ENCODE measurements around the gene HES5.

The HES5 gene

DNA sequence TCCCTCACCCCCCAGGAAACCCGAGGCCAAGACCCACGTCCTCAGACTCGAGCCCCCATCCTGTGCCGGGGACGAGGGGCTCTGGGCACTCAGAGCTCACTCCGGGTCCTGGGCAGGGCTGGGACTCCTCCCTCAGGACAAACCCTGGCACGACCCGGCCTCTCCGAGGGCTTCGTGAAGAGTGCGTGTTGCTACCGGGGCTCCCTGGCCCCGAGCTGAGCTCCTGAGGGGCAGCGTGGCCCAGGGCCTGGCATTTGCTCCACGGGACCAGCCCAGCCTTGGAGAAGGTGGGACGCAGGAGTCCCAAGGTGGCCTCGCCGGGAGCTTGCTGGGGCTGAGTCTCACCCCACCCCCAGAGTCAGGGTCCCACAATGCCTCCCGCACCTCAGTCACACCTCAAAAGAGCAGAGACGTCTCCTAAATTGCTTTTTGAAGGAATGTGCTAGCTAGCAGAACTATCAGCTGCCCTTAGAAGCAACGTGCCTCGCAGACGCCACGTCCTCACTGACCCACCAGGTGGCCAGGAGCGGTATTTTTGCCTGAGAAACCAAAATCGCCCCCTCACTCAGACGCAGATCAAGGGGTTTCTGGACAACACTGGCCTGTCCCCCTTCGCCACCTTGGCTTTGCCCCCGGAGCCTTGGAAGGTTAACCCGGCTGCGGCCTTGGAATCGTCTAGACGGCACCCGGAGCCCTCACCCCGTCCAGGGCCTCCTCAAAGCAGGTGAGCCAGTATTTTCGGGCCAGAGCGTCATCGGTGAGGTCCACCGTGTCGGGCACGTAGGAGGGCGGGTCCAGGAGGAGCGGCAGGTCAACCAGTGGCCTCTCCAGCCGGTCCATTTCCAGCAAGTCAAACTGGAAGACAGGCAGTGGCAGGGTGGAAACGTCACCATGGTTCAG, 14.9 kb downstream of the HES5 start:
- no peak for DNase-seq

DNA sequence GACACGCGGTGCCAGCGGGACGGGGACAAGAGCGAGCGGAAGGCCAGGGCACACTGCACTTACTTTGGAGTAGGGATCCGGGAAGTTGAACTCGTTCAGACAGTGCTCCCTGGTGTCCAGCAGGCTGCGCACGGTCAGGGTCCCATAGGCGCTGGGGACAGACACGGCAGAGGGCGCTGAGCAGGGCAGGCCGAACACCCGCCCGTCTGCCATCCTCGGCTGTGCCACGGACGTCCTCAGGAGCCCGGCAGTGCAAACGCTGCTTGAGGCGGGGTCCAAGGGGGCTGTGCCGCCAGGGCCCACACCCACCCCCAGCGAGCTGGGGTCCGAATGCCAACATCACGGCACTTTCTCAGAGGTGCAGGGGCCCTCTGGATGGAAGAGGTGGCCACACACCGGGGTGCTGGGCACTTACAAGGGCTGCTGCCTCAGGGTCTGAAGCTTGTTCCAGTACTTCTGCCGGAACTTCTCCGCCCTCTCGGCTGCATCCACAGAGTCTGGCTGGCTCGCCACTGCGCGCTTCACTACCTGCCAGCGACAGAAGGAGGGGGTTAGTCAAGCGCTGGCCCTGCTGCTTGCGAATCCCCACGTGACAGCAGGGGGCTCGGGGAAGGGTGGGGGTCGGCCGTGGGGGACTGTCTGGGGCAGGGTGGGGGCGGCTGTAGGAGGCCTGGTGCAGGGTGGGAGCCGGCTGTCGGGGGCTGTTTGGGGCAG, 16.0 kb downstream of the HES5 start:
- DNase-seq, result no peak

DNA sequence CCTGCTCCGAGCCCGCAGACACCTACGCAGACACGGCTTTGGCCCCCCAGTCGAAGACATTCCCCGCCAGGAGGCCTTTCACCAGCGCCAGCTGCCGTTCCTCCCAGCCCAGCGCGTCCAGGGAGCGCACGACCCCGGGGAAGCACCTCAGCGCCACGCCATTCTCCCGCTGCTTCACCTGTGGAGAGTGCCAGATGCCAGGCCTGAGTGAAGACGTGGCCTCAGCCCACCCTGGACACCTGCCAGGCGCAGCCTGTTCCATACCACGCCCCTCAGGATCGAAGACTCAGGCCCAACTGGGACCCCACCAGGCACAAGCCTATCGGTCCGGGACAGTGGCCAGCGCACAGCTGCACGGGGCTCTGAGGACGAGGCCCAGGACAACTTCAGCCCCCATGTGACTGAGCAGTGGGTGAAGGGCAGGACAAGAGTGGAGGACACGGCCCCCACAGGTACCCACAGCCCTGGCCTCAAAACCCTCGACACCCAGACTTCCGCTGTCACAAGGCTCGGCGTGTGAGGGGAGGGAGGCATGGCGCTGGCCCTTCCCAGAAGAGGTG, 17.1 kb downstream of the HES5 start:
- no peak for DNase-seq

DNA sequence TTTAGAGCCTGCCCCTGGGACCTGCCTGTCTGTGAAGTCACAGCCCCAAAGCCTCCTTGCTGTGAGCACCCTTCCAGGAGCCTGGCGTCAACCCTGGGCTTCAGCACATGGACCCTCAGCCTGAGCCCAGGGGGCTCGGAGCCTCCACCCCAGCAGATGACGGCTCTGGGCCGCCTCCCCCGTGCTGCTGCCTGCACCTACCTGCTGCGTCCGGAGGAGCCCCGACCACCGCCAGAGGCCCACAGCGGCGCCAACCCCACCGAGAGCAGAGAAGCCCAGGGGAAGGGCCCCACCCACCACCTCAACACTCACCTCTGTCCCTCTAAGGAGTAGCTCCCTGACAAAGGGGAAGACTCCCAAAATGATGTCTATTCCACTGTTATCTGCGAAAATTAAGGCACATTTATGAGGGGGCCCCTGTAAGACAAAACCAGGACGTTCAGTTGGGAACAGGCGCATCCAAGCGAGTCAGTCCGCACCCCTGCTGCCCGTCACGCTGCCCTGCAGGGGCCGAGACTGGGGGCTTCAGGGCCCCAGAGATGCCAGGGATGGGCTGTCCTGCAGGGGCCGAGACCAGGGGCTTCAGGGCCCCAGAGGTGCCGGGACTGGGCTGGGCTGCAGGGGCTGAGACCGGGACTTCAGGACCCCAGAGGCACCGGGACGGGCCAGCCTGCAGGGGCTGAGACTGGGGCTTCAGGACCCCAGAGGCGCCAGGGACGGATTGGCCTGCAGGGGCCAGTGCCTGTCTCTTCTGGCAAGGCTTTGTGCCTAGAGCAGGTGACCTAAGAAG, 19.5 kb downstream of the HES5 start:
- no peak for DNase-seq

DNA sequence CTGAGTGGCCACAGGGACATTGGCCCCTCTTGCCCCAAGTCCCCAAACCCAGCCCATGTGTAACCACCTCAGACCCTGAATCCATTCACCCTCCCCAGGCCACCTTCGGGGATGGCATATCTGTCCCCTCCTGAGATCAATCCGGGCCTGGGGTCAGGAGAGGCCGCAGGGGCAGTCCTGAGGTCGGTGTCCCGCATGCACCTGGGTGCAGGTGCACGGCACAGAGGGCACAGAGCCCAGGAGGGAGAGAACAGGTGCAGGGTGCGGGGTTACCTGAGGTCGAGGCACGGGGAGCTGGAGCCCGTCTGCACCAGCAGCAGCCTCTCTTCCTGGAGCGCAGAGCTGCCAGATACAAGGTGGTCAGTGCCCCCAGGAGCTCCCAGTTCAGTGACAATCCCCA, 20.5 kb downstream of the HES5 start:
- DNase-seq, result no peak

- DNase-seq, result no peak
These were observed 21.3 kb downstream of the HES5 start for GRCh38 chr1:2508751-2509150.

- no peak for DNase-seq
These were observed 21.9 kb downstream of the HES5 start for GRCh38 chr1:2508180-2508579.

GRCh38 chr1:2507744-2508155, 22.3 kb downstream of the HES5 start:
- DNase-seq, result no peak

DNA sequence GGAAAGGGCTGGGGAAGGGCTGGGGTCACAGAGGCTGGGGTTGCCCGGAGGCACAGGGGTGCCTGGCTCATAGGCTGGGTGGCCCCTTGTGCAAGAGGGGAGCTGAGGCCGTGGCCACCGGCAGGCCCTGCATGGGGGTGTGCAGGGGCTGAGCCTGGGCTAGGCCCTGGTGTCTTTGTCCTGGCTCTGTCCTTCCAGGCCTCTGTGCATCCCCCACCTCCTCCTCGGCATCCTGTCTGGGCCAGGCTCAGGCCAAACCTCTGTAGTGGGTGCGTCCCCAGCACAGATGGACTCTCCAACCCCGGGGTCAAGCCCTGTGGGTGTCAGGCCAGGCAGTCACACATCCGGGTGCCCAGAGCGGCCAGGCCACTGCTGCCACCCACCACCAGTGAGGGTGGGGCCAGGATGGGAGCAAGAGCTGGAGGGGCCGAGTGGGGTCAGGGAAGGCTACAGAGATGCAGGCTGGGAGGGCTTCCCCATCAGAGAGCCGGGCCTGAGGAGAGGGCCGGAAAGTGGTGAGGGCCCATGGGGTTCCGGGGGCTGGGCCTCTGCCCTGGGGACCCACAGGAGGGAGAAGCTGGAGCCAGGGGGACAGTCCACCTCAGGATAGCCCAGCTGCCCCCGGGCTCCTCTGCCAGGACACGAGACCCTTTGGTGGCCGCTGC, 23.0 kb downstream of the HES5 start:
- DNase-seq, result no peak

GRCh38 chr1:2506007-2506860, 23.8 kb downstream of the HES5 start:
- DNase-seq, result no peak

DNA sequence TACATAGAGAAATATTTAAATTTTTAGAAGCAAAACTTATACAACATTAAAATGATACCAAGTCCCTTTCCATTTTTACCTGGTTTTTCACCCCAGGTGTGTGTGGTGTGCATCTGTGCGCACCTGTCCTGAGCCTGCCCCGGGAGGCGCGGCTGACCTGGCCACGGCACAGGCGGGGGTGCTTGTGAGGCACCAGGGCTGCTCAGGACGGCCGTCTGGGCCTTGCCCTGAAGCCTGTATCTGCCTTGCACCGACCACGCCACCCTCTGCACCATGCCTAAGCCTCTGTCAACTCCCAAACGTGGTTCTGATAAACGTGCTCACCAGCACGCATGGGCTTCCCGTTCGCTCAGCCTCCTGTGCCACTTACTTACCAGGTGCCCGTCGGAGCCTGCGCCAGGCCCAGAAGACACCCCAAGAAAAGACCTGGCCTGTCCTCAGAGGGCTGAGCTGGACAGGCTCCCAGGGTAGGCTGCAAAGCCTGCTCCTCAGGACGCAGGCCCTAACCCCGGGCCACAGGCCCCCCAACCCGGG, 24.5 kb downstream of the HES5 start:
- DNase-seq, result no peak

- DNase-seq, result no peak
These were observed 25.2 kb downstream of the HES5 start for GRCh38 chr1:2504949-2505272.

- DNase-seq, result no peak
These were observed 25.7 kb downstream of the HES5 start for GRCh38 chr1:2504225-2504948.

DNA sequence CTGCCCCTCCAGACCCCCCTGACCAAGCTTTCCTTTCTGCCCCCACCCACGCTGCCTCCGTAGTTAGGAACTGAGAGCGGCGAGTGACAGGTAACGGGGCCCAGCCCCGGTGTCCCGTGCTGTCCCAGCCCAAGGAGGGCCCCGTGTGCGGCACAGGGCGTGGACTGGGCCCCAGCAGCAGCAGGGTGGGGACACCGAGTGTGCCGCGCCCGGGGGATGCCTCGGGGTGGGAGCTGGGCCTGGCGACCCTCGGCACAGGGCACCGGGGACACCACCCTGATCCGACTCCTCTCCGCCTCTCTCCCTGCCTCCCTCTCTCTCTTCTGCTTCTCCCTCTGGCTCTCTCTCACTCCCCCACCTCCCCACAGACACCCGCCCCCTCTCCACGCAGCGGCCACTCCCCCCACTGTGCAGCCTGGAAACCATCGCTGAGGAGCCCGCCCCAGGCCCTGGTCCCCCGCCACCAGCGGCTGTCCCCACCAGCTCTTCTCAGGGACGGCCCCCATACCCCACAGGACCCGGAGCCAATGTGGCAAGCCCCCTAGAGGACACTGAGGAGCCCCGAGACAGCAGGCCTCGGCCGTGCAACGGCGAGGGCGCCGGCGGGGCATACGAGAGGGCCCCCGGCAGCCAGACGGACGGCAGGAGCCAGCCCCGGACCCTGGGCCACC, 26.4 kb downstream of the HES5 start:
- DNase-seq, result no peak

DNA sequence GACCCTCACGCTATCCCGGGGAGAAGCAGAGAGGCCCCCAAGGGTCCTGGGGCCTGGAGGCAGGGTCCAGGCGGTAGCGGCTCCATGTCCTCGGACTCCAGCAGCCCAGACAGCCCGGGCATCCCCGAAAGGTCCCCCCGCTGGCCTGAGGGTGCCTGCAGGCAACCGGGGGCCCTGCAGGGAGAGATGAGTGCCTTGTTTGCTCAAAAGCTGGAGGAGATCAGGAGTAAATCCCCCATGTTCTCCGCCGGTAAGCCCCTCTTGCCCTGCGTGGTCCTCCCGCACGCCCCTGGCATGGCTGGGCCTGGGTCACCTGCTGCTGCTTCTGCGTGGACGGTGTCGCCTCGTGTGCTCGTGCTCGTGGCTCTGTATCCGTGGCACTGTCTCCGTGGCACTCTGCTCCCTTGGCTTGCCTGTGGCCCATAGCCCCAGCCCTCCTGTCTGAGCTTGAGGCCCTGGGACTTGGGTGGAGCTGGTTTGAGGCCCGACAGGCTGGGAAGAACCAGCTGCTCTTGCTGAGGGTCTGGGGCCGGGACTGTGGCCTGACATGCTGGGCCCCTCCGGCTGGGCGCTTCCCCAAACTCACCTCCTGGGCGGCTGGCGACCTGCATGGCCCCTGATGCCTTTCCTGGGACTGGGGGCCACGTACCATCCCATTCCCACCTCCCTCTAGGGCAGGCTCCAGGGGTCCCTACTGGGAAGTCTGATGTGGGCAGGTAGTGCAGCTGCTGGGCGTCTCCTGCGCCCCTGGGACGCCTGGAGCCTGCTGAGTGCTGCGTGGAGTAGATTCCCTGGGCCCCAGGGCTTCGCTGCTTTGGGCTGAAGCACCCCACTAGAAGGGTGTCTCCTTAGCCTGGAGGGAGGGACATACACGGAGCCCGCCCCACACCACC, 27.2 kb downstream of the HES5 start:
- DNase-seq, result no peak

DNA sequence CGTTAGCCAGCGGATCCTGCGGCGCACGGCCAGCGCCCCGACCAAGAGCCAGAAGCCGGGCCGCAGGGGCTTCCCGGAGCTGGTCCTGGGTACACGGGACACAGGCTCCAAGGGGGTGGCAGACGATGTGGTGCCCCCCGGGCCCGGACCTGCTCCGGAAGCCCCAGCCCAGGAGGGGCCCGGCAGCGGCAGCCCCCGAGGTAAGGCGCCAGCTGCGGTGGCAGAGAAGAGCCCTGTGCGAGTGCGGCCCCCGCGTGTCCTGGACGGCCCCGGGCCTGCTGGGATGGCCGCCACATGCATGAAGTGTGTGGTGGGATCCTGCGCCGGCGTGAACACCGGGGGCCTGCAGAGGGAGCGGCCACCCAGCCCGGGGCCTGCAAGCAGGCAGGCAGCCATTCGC, 27.9 kb downstream of the HES5 start:
- DNase-seq, result no peak

DNA sequence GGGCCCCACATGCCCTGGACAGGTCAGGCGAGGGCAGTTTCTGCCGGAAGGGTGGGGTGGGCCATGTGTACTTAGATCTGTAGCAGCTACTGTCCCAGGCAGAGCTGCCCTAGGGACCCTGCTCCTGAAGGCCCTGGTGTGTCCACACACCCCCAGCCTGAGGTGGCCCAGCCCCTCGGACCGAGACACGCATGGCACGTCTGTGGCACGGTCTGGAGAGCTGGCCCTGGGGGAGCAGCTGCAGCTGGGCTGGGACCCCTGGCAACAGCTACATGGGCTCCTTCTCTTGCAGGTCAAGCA, 28.3 kb downstream of the HES5 start:
- DNase-seq, result no peak

DNA sequence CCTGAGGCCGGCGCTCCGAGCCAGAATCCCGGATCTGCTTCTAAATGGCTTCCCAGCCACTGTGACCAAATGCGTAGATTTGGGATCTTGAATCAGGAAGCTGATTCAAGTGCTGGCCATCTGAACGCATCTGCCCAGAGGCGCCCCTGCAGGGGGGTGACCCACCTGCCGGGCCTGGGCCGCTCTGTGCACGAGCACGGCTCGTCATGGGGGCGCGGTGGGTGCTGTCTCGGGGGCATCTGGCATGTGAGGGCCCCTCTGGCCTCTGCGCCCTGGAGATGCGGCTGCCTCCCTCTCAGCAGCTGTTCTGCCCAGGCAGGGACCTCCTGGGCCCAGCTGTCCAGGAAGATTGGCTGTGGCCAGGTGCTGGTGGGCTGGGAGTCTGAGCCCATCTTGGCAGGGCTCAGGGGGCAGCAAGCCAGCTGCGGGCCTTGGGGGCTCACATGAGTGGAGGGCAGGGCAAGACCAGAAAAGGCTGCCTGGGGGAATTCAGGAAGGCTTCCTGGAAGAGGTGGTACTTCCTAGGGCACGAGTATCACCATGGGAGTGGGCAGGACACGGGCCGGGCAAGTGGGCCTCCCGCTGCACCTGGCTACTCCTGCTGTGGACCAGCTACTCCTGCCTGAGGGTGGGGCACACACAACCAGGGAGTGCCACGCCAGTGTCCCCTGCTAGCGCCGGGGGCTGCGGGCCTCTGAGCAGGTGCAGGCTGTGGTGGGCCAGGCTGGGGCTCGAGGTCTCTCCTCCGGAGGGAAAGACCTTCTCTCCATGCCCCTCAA, 28.8 kb downstream of the HES5 start:
- no peak for DNase-seq
